ENCODE results near the gene PLEKHG5.

PLEKHG5 gene

DNA sequence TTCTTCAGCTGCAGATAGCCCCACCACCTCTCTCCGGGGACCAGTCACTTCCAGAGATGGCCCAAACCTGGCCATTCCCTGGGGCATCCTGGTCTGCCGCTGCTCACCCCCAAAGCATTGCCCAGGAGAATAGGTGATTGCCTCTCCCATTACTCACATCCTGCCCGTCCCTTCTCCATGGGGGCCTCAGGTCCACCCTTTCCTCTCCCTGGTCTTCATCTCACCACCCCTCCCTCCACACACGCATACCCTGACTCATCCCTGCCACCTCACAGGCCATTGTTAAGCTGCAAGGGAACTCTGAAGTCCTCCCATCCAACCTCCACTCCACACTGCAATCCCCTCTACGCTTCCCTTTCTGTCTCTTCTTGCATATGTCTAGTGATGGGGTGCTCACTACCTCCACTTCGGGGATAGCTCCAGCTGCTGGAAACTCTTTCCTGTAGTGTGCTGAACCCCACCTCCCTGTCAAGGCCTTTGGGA is at the start of gene PLEKHG5:
Gene PLEKHG5 (minus strand): TSS at position 188 of the 483 bp plus-strand sequence. CDS start 14,096 bp downstream, outside the sequence.
- no peak for DNase-seq

DNA sequence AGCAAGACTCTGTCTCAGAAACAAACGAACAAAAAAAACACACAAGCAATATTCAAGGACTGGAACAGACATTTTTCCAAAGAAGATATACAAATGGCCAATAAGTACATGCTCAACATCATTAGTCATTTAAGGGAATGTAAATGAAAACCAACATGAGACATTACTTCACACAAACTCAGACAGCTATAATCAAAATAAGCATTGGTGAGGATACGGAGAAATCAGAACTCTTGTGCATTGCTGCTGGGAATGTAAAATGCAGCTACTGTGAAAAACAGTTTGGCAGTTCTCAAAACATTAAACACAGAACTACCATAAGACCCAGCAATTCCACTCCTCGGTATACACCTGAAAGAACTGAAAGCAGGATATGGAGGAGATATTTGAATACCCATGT is 47.5 kb upstream of the PLEKHG5 start:
- no peak for DNase-seq

DNA sequence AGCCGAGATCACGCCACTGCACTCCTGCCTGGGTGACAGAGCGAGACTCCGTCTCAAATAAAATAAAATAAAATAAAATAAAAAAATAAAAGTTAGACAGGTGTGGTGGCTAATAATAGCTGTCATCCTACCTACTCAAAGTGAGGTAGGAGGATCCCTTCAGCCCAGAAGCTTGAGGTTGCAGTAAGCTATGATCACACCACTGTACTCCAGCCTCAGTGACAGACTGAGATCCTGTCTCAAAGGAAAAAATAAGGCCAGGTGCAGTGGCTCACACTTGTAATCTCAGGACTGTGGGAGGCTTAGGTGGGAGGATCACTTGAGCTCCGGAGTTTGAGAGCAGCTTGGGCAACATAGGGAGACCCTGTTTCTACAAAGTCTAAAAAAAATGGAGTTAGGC is 44.8 kb upstream of the PLEKHG5 start:
- no peak for DNase-seq

GRCh38 chr1:6535214-6535613 is 43.7 kb upstream of the PLEKHG5 start:
- DNase-seq: no peak

GRCh38 chr1:6534248-6534822 is 42.9 kb upstream of the PLEKHG5 start:
- no peak for DNase-seq

- DNase-seq: no peak
Observed at GRCh38 chr1:6531996-6532395, 40.5 kb upstream of the PLEKHG5 start.

- DNase-seq: no peak
Observed at GRCh38 chr1:6530504-6531160, 39.2 kb upstream of the PLEKHG5 start.

DNA sequence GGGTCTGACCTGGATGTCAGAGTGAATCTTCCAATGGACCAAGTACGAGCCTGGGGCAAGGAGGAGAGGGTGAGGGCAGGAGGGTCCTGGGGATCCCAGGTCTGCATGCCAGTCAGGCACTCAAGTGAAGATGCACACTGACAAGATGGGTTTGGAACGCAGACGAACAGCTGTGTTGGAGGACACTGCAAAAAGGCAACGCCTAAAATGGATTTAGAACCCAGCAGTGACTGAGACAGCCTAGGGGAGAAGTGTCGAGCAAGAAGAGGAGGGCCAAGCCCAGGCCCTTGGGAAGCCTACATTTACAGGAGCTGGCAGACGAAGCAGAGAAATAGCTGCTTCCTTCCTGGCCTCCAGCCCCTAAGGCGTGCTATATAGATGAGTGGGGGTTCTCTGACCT is 37.0 kb upstream of the PLEKHG5 start:
- no peak for DNase-seq

- DNase-seq: no peak
Observed at GRCh38 chr1:6526316-6526715, 34.8 kb upstream of the PLEKHG5 start.

- no peak for DNase-seq
Observed at GRCh38 chr1:6523566-6523965, 32.1 kb upstream of the PLEKHG5 start.

- no peak for DNase-seq
Observed at GRCh38 chr1:6521536-6521935, 30.1 kb upstream of the PLEKHG5 start.

GRCh38 chr1:6519935-6520671 is 28.6 kb upstream of the PLEKHG5 start:
- DNase-seq: no peak

- DNase-seq: no peak
Observed at GRCh38 chr1:6519491-6519934, 28.0 kb upstream of the PLEKHG5 start.

DNA sequence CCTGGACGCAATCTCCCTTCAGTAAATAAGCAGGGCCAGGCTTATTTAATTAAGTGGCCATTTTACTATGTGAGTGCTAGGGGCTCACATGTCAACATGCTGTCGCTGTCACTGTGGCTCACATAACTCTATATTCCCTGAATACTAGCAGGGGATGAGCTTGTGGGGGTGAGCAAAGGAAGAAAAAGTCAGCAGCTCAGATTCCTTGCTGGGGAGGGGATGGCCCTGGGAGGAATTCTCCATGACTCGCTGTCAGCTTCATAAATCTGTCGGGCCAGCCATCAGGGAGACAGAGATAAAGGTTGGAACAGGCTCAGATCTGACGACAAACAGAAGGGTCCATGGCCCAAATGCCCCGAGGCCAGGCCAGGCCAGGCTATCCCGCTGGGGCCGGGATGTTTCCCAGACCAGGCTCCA is 26.0 kb upstream of the PLEKHG5 start:
- DNase-seq: no peak

GRCh38 chr1:6515771-6516170 is 24.3 kb upstream of the PLEKHG5 start:
- no peak for DNase-seq

- no peak for DNase-seq
Observed at GRCh38 chr1:6513320-6513801, 21.9 kb upstream of the PLEKHG5 start.

DNA sequence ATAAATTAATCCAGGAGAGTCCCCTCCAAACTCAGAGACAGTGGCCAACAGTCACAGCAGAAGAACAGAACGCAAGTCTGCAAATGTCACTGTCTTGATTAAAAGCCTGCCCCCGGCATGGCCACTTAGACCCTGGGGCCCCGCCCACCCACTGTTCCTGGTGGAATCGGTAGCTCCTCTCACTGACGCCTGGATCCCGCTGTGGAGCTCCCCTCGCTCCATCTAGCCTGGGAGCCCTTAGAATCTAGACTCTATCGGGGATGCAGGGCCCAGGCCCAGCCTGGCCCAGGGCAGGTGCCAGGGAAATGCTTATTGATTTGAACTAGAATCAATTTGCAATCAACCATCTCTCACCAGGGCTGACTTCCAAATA is 21.4 kb upstream of the PLEKHG5 start:
- no peak for DNase-seq

- no peak for DNase-seq
Observed at GRCh38 chr1:6512245-6512907, 20.9 kb upstream of the PLEKHG5 start.

DNA sequence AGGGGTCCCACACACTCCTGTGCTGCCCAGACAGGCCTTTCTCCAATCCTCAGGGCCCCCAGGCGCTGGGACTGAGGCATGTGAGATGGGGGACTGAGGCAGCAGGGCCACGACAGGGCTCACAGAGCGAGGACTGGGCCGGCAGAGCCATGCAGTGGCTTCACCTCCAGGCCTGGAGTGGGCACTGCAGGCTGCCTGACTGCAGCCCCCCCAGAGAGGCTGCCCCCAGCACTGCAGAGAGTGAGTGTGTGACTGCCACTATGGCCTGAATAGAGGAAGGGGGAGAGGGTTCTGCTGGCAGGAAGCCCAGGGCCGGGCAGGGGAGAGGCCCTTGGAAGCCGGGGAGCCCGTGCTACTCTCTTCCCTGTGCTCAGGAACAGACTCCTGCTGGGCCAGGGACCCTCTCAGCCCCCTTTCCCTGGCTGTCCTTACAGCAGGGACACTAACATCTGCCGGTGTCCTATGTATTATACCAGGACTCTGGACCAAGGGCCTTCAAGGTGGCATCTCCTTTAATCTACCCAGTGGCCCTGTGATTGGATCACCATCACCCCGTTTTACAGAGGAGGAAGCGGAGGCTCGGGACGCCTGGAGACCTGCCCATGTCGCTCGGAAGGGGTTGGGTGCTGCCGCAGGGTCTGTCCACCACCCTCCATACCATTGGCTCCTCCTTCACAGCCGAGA is 20.2 kb upstream of the PLEKHG5 start:
- no peak for DNase-seq

DNA sequence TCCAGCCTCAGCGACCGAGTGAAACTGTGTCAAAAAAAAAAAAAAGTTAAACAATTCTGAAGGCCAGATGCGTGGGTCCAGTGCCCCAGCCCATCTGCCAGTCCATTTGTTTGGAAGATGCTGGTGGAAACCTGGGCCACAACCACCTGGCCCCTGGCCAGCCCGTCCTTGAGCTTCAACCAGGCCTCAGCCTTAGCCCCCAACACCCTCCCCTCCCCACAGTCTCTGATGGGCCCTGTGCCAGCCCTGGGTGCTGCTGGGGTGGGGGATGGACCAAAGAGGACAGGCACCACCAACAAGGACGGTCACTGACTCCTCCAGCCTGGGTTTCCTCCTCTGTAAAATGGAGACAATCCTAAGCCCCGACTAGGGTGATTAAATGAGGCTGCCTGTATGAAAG is 19.6 kb upstream of the PLEKHG5 start:
- no peak for DNase-seq

GRCh38 chr1:6510493-6510892 is 19.0 kb upstream of the PLEKHG5 start:
- no peak for DNase-seq

DNA sequence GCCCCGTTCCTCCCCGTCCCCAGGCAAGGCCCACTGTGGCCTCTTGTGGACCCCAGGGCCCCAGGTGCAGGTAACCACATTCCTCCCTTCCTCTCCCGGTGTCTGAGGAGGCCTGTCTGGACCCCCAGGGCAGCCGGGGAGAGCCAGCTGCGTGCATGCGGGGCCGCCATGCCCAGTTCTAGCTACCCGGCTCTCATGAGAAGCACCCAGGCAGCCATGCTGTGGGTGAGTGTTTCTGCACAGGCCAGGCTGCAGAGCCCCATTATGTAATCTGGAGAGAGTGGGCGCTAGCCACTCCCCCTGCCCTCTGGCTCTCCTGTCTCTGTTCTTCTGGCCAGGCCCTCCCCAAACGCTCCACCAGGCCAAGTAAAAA is 18.4 kb upstream of the PLEKHG5 start:
- no peak for DNase-seq

Measured in stimulated activated naive CD4-positive, alpha-beta T cell treated with Interleukin-2 at 50 U/mL for 16 hours (primary cell).